Measurements from ENCODE around the gene SDR42E2. TPM values are rescaled to one million over a fixed set of nuclear protein-coding genes. Genes with fewer than 3 reads are reported as not detected.
"Not testable (repeated sequence)": the region's sequence is repeated elsewhere in the genome, so short reads cannot be mapped to it uniquely, and the experiment has no call there.

Gene SDR42E2
- total RNA-seq, 1 donor from 2014 or later, result 0.20 TPM

GRCh38 chr16:22161401-22161800, 905 bp upstream of the SDR42E2 start:
- DNase-seq (ENCODE audit: low read depth in 2 of 2), result no peak

GRCh38 chr16:22162656-22163009, 327 bp downstream of the SDR42E2 start:
- DNase-seq (ENCODE audit: low read depth in 2 of 2), result no peak

- DNase-seq (ENCODE audit: low read depth in 2 of 2), result no peak
These were observed 1.5 kb downstream of the SDR42E2 start for GRCh38 chr16:22163806-22164205.

GRCh38 chr16:22164482-22164881, 2.2 kb downstream of the SDR42E2 start:
- no peak for DNase-seq (ENCODE audit: low read depth in 2 of 2)

- DNase-seq (ENCODE audit: low read depth in 2 of 2), result no peak
These were observed 3.4 kb downstream of the SDR42E2 start for GRCh38 chr16:22165508-22166285.

GRCh38 chr16:22171953-22172352, 9.6 kb downstream of the SDR42E2 start:
- no peak for DNase-seq (ENCODE audit: low read depth in 2 of 2)

GRCh38 chr16:22172642-22173041, 10.3 kb downstream of the SDR42E2 start:
- DNase-seq (ENCODE audit: low read depth in 2 of 2), result not testable (repeated sequence)

GRCh38 chr16:22174642-22175041, 12.3 kb downstream of the SDR42E2 start:
- DNase-seq (ENCODE audit: low read depth in 2 of 2), result no peak

GRCh38 chr16:22177968-22178930, 15.9 kb downstream of the SDR42E2 start:
- no peak for DNase-seq (ENCODE audit: low read depth in 2 of 2)

GRCh38 chr16:22181426-22181825, 19.1 kb downstream of the SDR42E2 start:
- DNase-seq (ENCODE audit: low read depth in 2 of 2), result no peak

GRCh38 chr16:22181843-22182242, 19.5 kb downstream of the SDR42E2 start:
- no peak for DNase-seq (ENCODE audit: low read depth in 2 of 2)

- no peak for DNase-seq (ENCODE audit: low read depth in 2 of 2)
These were observed 21.0 kb downstream of the SDR42E2 start for GRCh38 chr16:22183335-22183734.

GRCh38 chr16:22183901-22184614, 21.8 kb downstream of the SDR42E2 start:
- DNase-seq (ENCODE audit: low read depth in 2 of 2), result peak; percentile 19 to 31

GRCh38 chr16:22184615-22184968, 22.3 kb downstream of the SDR42E2 start:
- DNase-seq (ENCODE audit: low read depth in 2 of 2), result no peak

GRCh38 chr16:22186517-22186916, 24.2 kb downstream of the SDR42E2 start:
- DNase-seq (ENCODE audit: low read depth in 2 of 2), result no peak

GRCh38 chr16:22188267-22188594, 25.9 kb downstream of the SDR42E2 start:
- DNase-seq (ENCODE audit: low read depth in 2 of 2), result no peak

GRCh38 chr16:22188595-22189442, 26.5 kb downstream of the SDR42E2 start:
- DNase-seq (ENCODE audit: low read depth in 2 of 2), result peak; percentile 85 to 90

GRCh38 chr16:22189473-22190080, 27.3 kb downstream of the SDR42E2 start:
- peak; percentile 22 to 66 for DNase-seq (ENCODE audit: low read depth in 2 of 2)

GRCh38 chr16:22190081-22190775, 27.9 kb downstream of the SDR42E2 start:
- peak; percentile 82 to 100 for DNase-seq (ENCODE audit: low read depth in 2 of 2)

Measured in lung microvascular endothelial cell (primary cell).